Right lobe of liver (tissue), 4 donors: ENCODE measurements around the gene HIP1.

ENCODE experiments used
- POLR2A ChIP-seq: fragments of 450-650 bp; IDR thresholded peaks from one replicate; pipeline ENCODE4 v1.6.1; 2017; ENCODE audit warnings: antibody characterized with exemption, mild to moderate bottlenecking
- TF ChIP-seq, protein P1 (sequence below), 4 donors: fragments of 200-600 bp in 3 of 4; fragments of 450-650 bp in 1 of 4; IDR thresholded peaks; one replicate each; pipeline versions ENCODE4 v1.5.1 to v1.8.0; 2016 to 2022; ENCODE audit warnings: antibody characterized with exemption in 4 of 4, mild to moderate bottlenecking in 2 of 4
- donor health status: DM: no; HTN: no; CAD: no.
- donor health status: DM: no; HTN: no; CAD: no.
- donor health status: DM: no; HTN: yes; CAD: no.

- no peak for TF ChIP-seq POLR2A
- TF ChIP-seq, protein P1, sequence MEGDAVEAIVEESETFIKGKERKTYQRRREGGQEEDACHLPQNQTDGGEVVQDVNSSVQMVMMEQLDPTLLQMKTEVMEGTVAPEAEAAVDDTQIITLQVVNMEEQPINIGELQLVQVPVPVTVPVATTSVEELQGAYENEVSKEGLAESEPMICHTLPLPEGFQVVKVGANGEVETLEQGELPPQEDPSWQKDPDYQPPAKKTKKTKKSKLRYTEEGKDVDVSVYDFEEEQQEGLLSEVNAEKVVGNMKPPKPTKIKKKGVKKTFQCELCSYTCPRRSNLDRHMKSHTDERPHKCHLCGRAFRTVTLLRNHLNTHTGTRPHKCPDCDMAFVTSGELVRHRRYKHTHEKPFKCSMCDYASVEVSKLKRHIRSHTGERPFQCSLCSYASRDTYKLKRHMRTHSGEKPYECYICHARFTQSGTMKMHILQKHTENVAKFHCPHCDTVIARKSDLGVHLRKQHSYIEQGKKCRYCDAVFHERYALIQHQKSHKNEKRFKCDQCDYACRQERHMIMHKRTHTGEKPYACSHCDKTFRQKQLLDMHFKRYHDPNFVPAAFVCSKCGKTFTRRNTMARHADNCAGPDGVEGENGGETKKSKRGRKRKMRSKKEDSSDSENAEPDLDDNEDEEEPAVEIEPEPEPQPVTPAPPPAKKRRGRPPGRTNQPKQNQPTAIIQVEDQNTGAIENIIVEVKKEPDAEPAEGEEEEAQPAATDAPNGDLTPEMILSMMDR (IDR thresholded peaks at IDR 0.05), result no peak
Observed at GRCh38 chr7:75656740-75657139, 82.0 kb downstream of the HIP1 start.
